ENCODE results near the gene PCDHGB1. TPM values are rescaled to one million over a fixed set of nuclear protein-coding genes. Genes with fewer than 3 reads are reported as not detected.

The PCDHGB1 gene
- total RNA-seq, 4 donors from 2014 or later = 0.29 to 1.9 (median 1.5) TPM

DNA sequence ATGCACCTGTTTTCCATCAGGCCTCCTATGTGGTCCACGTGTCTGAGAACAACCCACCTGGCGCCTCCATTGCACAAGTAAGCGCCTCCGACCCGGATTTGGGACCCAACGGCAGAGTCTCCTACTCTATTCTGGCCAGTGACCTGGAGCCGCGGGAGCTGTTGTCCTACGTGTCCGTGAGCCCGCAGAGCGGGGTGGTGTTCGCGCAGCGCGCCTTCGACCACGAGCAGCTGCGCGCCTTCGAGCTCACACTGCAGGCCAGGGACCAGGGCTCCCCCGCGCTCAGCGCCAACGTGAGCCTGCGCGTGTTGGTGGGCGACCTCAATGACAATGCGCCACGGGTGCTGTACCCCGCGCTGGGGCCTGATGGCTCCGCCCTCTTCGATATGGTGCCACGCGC is 1.7 kb downstream of the PCDHGB1 start:
- 26% methylated on average over 8 of the region's 36 CpGs; no CpG with 5 or more reads in 1 of the 2 donors for whole genome bisulfite sequencing, 2 donors
- Histone ChIP-seq H3K36me3 (no peaks in the 10 kb centered on the region), H3K4me1 (no peaks in the 10 kb centered on the region), H3K9me3 (peaks cover 0 to 95% (median 66%) of the 10 kb centered on the region in 3 donors), H3K4me3 (no peak overlapping the region), H3K27me3 (peaks cover 0 to 57% (median 0%) of the 10 kb centered on the region in 4 donors), H3K27ac (no peak overlapping the region)
- no peak for DNase-seq
- intact Hi-C loops (cut with DNase I) = no loop called here
- no peak for TF ChIP-seq POLR2A (IDR thresholded peaks at IDR 0.05)
- TF ChIP-seq CTCF (IDR thresholded peaks at IDR 0.05) = no peak

GRCh38 chr5:141354900-141355469 is 5.1 kb downstream of the PCDHGB1 start, which contains the start of gene PCDHGA4:
Gene PCDHGA4, plus strand, starts transcription at chr5:141355021. Its CDS starts 87 bp downstream, at chr5:141355108.
- Histone ChIP-seq H3K9me3 (peaks cover 5 to 98% (median 76%) of the 10 kb centered on the region in 3 donors), H3K4me1 (no peaks in the 10 kb centered on the region), H3K36me3 (no peaks in the 10 kb centered on the region), H3K27ac (no peak within 1 kb of the TSS), H3K27me3 (peaks cover 0 to 44% (median 0%) of the 10 kb centered on the region in 4 donors), H3K4me3 (peak within 1 kb of the TSS in 3 of 4 donors; percentile 11 to 47 (median 26))
- DNase-seq = no peak
- 16 to 29% methylated on average over 5 to 13 of the region's 29 CpGs for WGBS, 2 donors
- intact Hi-C loops (cut with DNase I) = no loop called here
- TF ChIP-seq CTCF (IDR thresholded peaks at IDR 0.05) (peak in 2 of 6 experiments; percentile 5 to 23), POLR2A (IDR thresholded peaks at IDR 0.05) (no peak)

- H3K36me3 ChIP-seq = no peaks in the 10 kb centered on the region
- no peaks in the 10 kb centered on the region for H3K4me1 ChIP-seq
- no peak for DNase-seq
- peaks cover 0 to 43% (median 0%) of the 10 kb centered on the region in 4 donors for H3K27me3 ChIP-seq
- 73 to 75% methylated on average over 20 to 24 of the region's 24 CpGs for WGBS, 2 donors
- H3K4me3 ChIP-seq = peak overlapping the region in 2 of 4 donors; percentile 26 to 47
- no peak overlapping the region for H3K27ac ChIP-seq
- H3K9me3 ChIP-seq = peaks cover 5 to 98% (median 76%) of the 10 kb centered on the region in 3 donors
- TF ChIP-seq POLR2A (IDR thresholded peaks at IDR 0.05) = no peak
- TF ChIP-seq CTCF (IDR thresholded peaks at IDR 0.05) = no peak
- intact Hi-C loops (cut with DNase I) = no loop called here
Observed at GRCh38 chr5:141355641-141356040, 5.7 kb downstream of the PCDHGB1 start.

GRCh38 chr5:141356133-141356532 is 6.2 kb downstream of the PCDHGB1 start:
- WGBS, 2 donors = 67 to 69% methylated on average over 4 to 5 of the region's 5 CpGs
- no peak overlapping the region for H3K27ac ChIP-seq
- TF ChIP-seq CTCF (IDR thresholded peaks at IDR 0.05) (no peak), POLR2A (IDR thresholded peaks at IDR 0.05) (no peak)
- H3K9me3 ChIP-seq = peaks cover 5 to 98% (median 76%) of the 10 kb centered on the region in 3 donors
- H3K4me1 ChIP-seq = no peaks in the 10 kb centered on the region
- no peaks in the 10 kb centered on the region for H3K36me3 ChIP-seq
- intact Hi-C loops (cut with DNase I) = no loop called here
- no peak overlapping the region for H3K4me3 ChIP-seq
- DNase-seq = no peak
- H3K27me3 ChIP-seq = peaks cover 0 to 43% (median 0%) of the 10 kb centered on the region in 4 donors

GRCh38 chr5:141356950-141357349 is 7.1 kb downstream of the PCDHGB1 start:
- Histone ChIP-seq H3K36me3 (no peaks in the 10 kb centered on the region), H3K27ac (no peak overlapping the region), H3K4me3 (peak overlapping the region in 1 of 4 donors; percentile 16), H3K9me3 (peaks cover 5 to 98% (median 76%) of the 10 kb centered on the region in 3 donors), H3K4me1 (no peaks in the 10 kb centered on the region), H3K27me3 (peaks cover 0 to 43% (median 0%) of the 10 kb centered on the region in 4 donors)
- 65% methylated on average over 12 of the region's 19 CpGs; no CpG with 5 or more reads in 1 of the 2 donors for WGBS, 2 donors
- DNase-seq = no peak
- TF ChIP-seq POLR2A (IDR thresholded peaks at IDR 0.05) = no peak
- TF ChIP-seq CTCF (IDR thresholded peaks at IDR 0.05) = no peak
- intact Hi-C loops (cut with DNase I) = no loop called here

All from esophagus squamous epithelium (tissue), 5 donors.